Measurements from ENCODE around the gene AFF1.
A peak's percentile ranks its signal among the peaks of the same experiment; 100 is the strongest.

Gene AFF1

GRCh38 chr4:87005369-87005689 lies 70.5 kb downstream of the AFF1 start:
- H3K4me1 ChIP-seq (ENCODE audit: control insufficient read depth, insufficient read depth, low read length, poor library complexity, severe bottlenecking) = peaks cover 39% of the 10 kb centered on the region
- no peak overlapping the region for H3K4me3 ChIP-seq (ENCODE audit: extremely low read depth, insufficient read depth, low read length, poor library complexity, severe bottlenecking)
- no peaks in the 10 kb centered on the region for H3K9me3 ChIP-seq (ENCODE audit: control insufficient read depth, low read length)
- WGBS, 2 experiments (ENCODE audit: insufficient coverage in 2 of 2) = 100% methylated on average over 1 of the region's 1 CpG; no CpG with 5 or more reads in 1 of the 2 experiments
- H3K27ac ChIP-seq (ENCODE audit: low read depth, low read length, severe bottlenecking) = no peak overlapping the region
- no peaks in the 10 kb centered on the region for H3K36me3 ChIP-seq (ENCODE audit: control insufficient read depth, insufficient read depth, low read length)

- Histone ChIP-seq H3K36me3 (ENCODE audit: control insufficient read depth, insufficient read depth, low read length) (no peaks in the 10 kb centered on the region), H3K4me1 (ENCODE audit: control insufficient read depth, insufficient read depth, low read length, poor library complexity, severe bottlenecking) (peaks cover 38% of the 10 kb centered on the region), H3K9me3 (ENCODE audit: control insufficient read depth, low read length) (no peaks in the 10 kb centered on the region), H3K4me3 (ENCODE audit: extremely low read depth, insufficient read depth, low read length, poor library complexity, severe bottlenecking) (peak overlapping the region; percentile 83), H3K27ac (ENCODE audit: low read depth, low read length, severe bottlenecking) (peak overlapping the region; percentile 99)
- WGBS, 2 experiments (ENCODE audit: insufficient coverage in 2 of 2) = 60 to 64% methylated on average over 11 of the region's 16 CpGs
Measured at GRCh38 chr4:87005690-87006425, 71.0 kb downstream of the AFF1 start.

- Histone ChIP-seq H3K9me3 (ENCODE audit: control insufficient read depth, low read length) (no peaks in the 10 kb centered on the region), H3K36me3 (ENCODE audit: control insufficient read depth, insufficient read depth, low read length) (no peaks in the 10 kb centered on the region), H3K4me3 (ENCODE audit: extremely low read depth, insufficient read depth, low read length, poor library complexity, severe bottlenecking) (peak overlapping the region; percentile 83), H3K27ac (ENCODE audit: low read depth, low read length, severe bottlenecking) (peak overlapping the region; percentile 99), H3K4me1 (ENCODE audit: control insufficient read depth, insufficient read depth, low read length, poor library complexity, severe bottlenecking) (peaks cover 38% of the 10 kb centered on the region)
- WGBS, 2 experiments (ENCODE audit: insufficient coverage in 2 of 2) = 0% methylated on average over 4 to 7 of the region's 9 CpGs
Measured at GRCh38 chr4:87006426-87006675, 71.5 kb downstream of the AFF1 start.

GRCh38 chr4:87006676-87007527 lies 72.1 kb downstream of the AFF1 start:
- peak overlapping the region; percentile 83 for H3K4me3 ChIP-seq (ENCODE audit: extremely low read depth, insufficient read depth, low read length, poor library complexity, severe bottlenecking)
- peak overlapping the region; percentile 99 for H3K27ac ChIP-seq (ENCODE audit: low read depth, low read length, severe bottlenecking)
- H3K9me3 ChIP-seq (ENCODE audit: control insufficient read depth, low read length) = no peaks in the 10 kb centered on the region
- H3K36me3 ChIP-seq (ENCODE audit: control insufficient read depth, insufficient read depth, low read length) = no peaks in the 10 kb centered on the region
- H3K4me1 ChIP-seq (ENCODE audit: control insufficient read depth, insufficient read depth, low read length, poor library complexity, severe bottlenecking) = peaks cover 35% of the 10 kb centered on the region
- 0 to 1% methylated on average over 69 to 79 of the region's 82 CpGs for WGBS, 2 experiments (ENCODE audit: insufficient coverage in 2 of 2)

GRCh38 chr4:87007528-87008446 lies 73.0 kb downstream of the AFF1 start:
- H3K4me3 ChIP-seq (ENCODE audit: extremely low read depth, insufficient read depth, low read length, poor library complexity, severe bottlenecking) = peak overlapping the region; percentile 83
- WGBS, 2 experiments (ENCODE audit: insufficient coverage in 2 of 2) = 0 to 1% methylated on average over 13 to 16 of the region's 22 CpGs
- H3K9me3 ChIP-seq (ENCODE audit: control insufficient read depth, low read length) = no peaks in the 10 kb centered on the region
- peaks cover 39% of the 10 kb centered on the region for H3K4me1 ChIP-seq (ENCODE audit: control insufficient read depth, insufficient read depth, low read length, poor library complexity, severe bottlenecking)
- H3K36me3 ChIP-seq (ENCODE audit: control insufficient read depth, insufficient read depth, low read length) = no peaks in the 10 kb centered on the region
- H3K27ac ChIP-seq (ENCODE audit: low read depth, low read length, severe bottlenecking) = peak overlapping the region; percentile 99

- peaks cover 47% of the 10 kb centered on the region for H3K4me1 ChIP-seq (ENCODE audit: control insufficient read depth, insufficient read depth, low read length, poor library complexity, severe bottlenecking)
- no peaks in the 10 kb centered on the region for H3K9me3 ChIP-seq (ENCODE audit: control insufficient read depth, low read length)
- H3K27ac ChIP-seq (ENCODE audit: low read depth, low read length, severe bottlenecking) = no peak overlapping the region
- no CpG with 5 or more reads among the region's 2 CpGs for WGBS, 2 experiments (ENCODE audit: insufficient coverage in 2 of 2)
- H3K36me3 ChIP-seq (ENCODE audit: control insufficient read depth, insufficient read depth, low read length) = no peaks in the 10 kb centered on the region
- H3K4me3 ChIP-seq (ENCODE audit: extremely low read depth, insufficient read depth, low read length, poor library complexity, severe bottlenecking) = no peak overlapping the region
Measured at GRCh38 chr4:87009095-87009648, 74.4 kb downstream of the AFF1 start.

GRCh38 chr4:87010192-87010591 lies 75.4 kb downstream of the AFF1 start:
- no CpG with 5 or more reads among the region's 1 CpG for WGBS, 2 experiments (ENCODE audit: insufficient coverage in 2 of 2)
- Histone ChIP-seq H3K9me3 (ENCODE audit: control insufficient read depth, low read length) (no peaks in the 10 kb centered on the region), H3K36me3 (ENCODE audit: control insufficient read depth, insufficient read depth, low read length) (no peaks in the 10 kb centered on the region), H3K4me1 (ENCODE audit: control insufficient read depth, insufficient read depth, low read length, poor library complexity, severe bottlenecking) (peaks cover 57% of the 10 kb centered on the region), H3K27ac (ENCODE audit: low read depth, low read length, severe bottlenecking) (no peak overlapping the region), H3K4me3 (ENCODE audit: extremely low read depth, insufficient read depth, low read length, poor library complexity, severe bottlenecking) (no peak overlapping the region)

- H3K27ac ChIP-seq (ENCODE audit: low read depth, low read length, severe bottlenecking) = peak overlapping the region; percentile 92
- WGBS, 2 experiments (ENCODE audit: insufficient coverage in 2 of 2) = 17 to 62% methylated on average over 1 to 2 of the region's 5 CpGs
- H3K36me3 ChIP-seq (ENCODE audit: control insufficient read depth, insufficient read depth, low read length) = no peaks in the 10 kb centered on the region
- H3K4me3 ChIP-seq (ENCODE audit: extremely low read depth, insufficient read depth, low read length, poor library complexity, severe bottlenecking) = no peak overlapping the region
- no peaks in the 10 kb centered on the region for H3K9me3 ChIP-seq (ENCODE audit: control insufficient read depth, low read length)
- peaks cover 54% of the 10 kb centered on the region for H3K4me1 ChIP-seq (ENCODE audit: control insufficient read depth, insufficient read depth, low read length, poor library complexity, severe bottlenecking)
Measured at GRCh38 chr4:87011340-87012034, 76.7 kb downstream of the AFF1 start.

GRCh38 chr4:87012265-87012953 lies 77.6 kb downstream of the AFF1 start:
- Histone ChIP-seq H3K4me3 (ENCODE audit: extremely low read depth, insufficient read depth, low read length, poor library complexity, severe bottlenecking) (no peak overlapping the region), H3K9me3 (ENCODE audit: control insufficient read depth, low read length) (no peaks in the 10 kb centered on the region), H3K4me1 (ENCODE audit: control insufficient read depth, insufficient read depth, low read length, poor library complexity, severe bottlenecking) (peaks cover 56% of the 10 kb centered on the region), H3K27ac (ENCODE audit: low read depth, low read length, severe bottlenecking) (peak overlapping the region; percentile 92), H3K36me3 (ENCODE audit: control insufficient read depth, insufficient read depth, low read length) (no peaks in the 10 kb centered on the region)
- 80% methylated on average over 2 of the region's 4 CpGs; no CpG with 5 or more reads in 1 of the 2 experiments for WGBS, 2 experiments (ENCODE audit: insufficient coverage in 2 of 2)

Data from mesodermal cell (in vitro differentiated cells).